ENCODE results near the gene ACER3. TPM values are rescaled to one million over a fixed set of nuclear protein-coding genes. Genes with fewer than 3 reads are reported as not detected.
"Not testable (repeated sequence)": the region's sequence is repeated elsewhere in the genome, so short reads cannot be mapped to it uniquely, and the experiment has no call there.

Gene ACER3
- polyA plus RNA-seq, 6 donors from 2014 or later = 3.3 to 12.0 (median 5.3) TPM

GRCh38 chr11:76841923-76842452, 18.7 kb upstream of the ACER3 start:
- Mint-ChIP-seq H3K9me3 (peaks cover 0 to 4% (median 0%) of the 10 kb centered on the region in 7 donors), H3K4me1 (no peaks in the 10 kb centered on the region), H3K27me3 (peaks cover 29 to 51% (median 29%) of the 10 kb centered on the region in 3 donors), H3K36me3 (no peaks in the 10 kb centered on the region), H3K4me3 (peak overlapping the region in 1 of 8 donors; percentile 61), H3K27ac (no peak overlapping the region)
- ATAC-seq (ENCODE audit: low read depth in 2 of 2) (no peak), DNase-seq (no peak)

- DNase-seq (no peak), ATAC-seq (ENCODE audit: low read depth in 2 of 2) (no peak)
- Mint-ChIP-seq H3K27me3 (peaks cover 31 to 55% (median 33%) of the 10 kb centered on the region in 3 donors), H3K4me1 (no peaks in the 10 kb centered on the region), H3K36me3 (no peaks in the 10 kb centered on the region), H3K9me3 (peaks cover 0 to 4% (median 0%) of the 10 kb centered on the region in 7 donors), H3K27ac (no peak overlapping the region), H3K4me3 (no peak overlapping the region)
Measured at GRCh38 chr11:76843907-76844306, 16.8 kb upstream of the ACER3 start.

- peaks cover 30 to 50% (median 31%) of the 10 kb centered on the region in 3 donors for H3K27me3 Mint-ChIP-seq
- H3K36me3 Mint-ChIP-seq = no peaks in the 10 kb centered on the region
- peaks cover 0 to 4% (median 0%) of the 10 kb centered on the region in 7 donors for H3K9me3 Mint-ChIP-seq
- DNase-seq = no peak
- H3K27ac Mint-ChIP-seq = no peak overlapping the region
- no peaks in the 10 kb centered on the region for H3K4me1 Mint-ChIP-seq
- H3K4me3 Mint-ChIP-seq = no peak overlapping the region
- ATAC-seq (ENCODE audit: low read depth in 2 of 2) = no peak
Measured at GRCh38 chr11:76844511-76844910, 16.2 kb upstream of the ACER3 start.

GRCh38 chr11:76845069-76845468, 15.6 kb upstream of the ACER3 start:
- no peak for DNase-seq
- Mint-ChIP-seq H3K4me1 (no peaks in the 10 kb centered on the region), H3K9me3 (peaks cover 0 to 4% (median 0%) of the 10 kb centered on the region in 7 donors), H3K27ac (no peak overlapping the region), H3K27me3 (peaks cover 30 to 46% (median 31%) of the 10 kb centered on the region in 3 donors), H3K36me3 (no peaks in the 10 kb centered on the region), H3K4me3 (no peak overlapping the region)
- ATAC-seq (ENCODE audit: low read depth in 2 of 2) = no peak

- no peak overlapping the region for H3K27ac Mint-ChIP-seq
- DNase-seq (no peak), ATAC-seq (ENCODE audit: low read depth in 2 of 2) (no peak)
- peaks cover 0 to 4% (median 0%) of the 10 kb centered on the region in 7 donors for H3K9me3 Mint-ChIP-seq
- H3K36me3 Mint-ChIP-seq = no peaks in the 10 kb centered on the region
- H3K4me3 Mint-ChIP-seq = no peak overlapping the region
- H3K27me3 Mint-ChIP-seq = peaks cover 26 to 35% (median 30%) of the 10 kb centered on the region in 3 donors
- no peaks in the 10 kb centered on the region for H3K4me1 Mint-ChIP-seq
Measured at GRCh38 chr11:76846441-76846840, 14.3 kb upstream of the ACER3 start.

GRCh38 chr11:76849376-76849775, 11.3 kb upstream of the ACER3 start:
- DNase-seq = no peak
- H3K36me3 Mint-ChIP-seq = no peaks in the 10 kb centered on the region
- H3K9me3 Mint-ChIP-seq = peaks cover 0 to under 1% (median 0%) of the 10 kb centered on the region in 7 donors
- H3K4me1 Mint-ChIP-seq = no peaks in the 10 kb centered on the region
- ATAC-seq (ENCODE audit: low read depth in 2 of 2) = no peak
- no peak overlapping the region for H3K4me3 Mint-ChIP-seq
- H3K27me3 Mint-ChIP-seq = peaks cover 12 to 16% (median 13%) of the 10 kb centered on the region in 3 donors
- no peak overlapping the region for H3K27ac Mint-ChIP-seq

GRCh38 chr11:76850130-76850529, 10.6 kb upstream of the ACER3 start:
- ATAC-seq (ENCODE audit: low read depth in 2 of 2) (no peak), DNase-seq (no peak)
- Mint-ChIP-seq H3K9me3 (no peaks in the 10 kb centered on the region), H3K4me1 (no peaks in the 10 kb centered on the region), H3K27me3 (peaks cover 12% of the 10 kb centered on the region in 3 donors), H3K36me3 (no peaks in the 10 kb centered on the region), H3K27ac (no peak overlapping the region), H3K4me3 (no peak overlapping the region)

- no peak overlapping the region for H3K4me3 Mint-ChIP-seq
- H3K9me3 Mint-ChIP-seq = no peaks in the 10 kb centered on the region
- H3K27me3 Mint-ChIP-seq = peaks cover 12% of the 10 kb centered on the region in 3 donors
- ATAC-seq (ENCODE audit: low read depth in 2 of 2) = no peak
- no peak for DNase-seq
- H3K4me1 Mint-ChIP-seq = no peaks in the 10 kb centered on the region
- H3K36me3 Mint-ChIP-seq = no peaks in the 10 kb centered on the region
- no peak overlapping the region for H3K27ac Mint-ChIP-seq
Measured at GRCh38 chr11:76850815-76851214, 9.9 kb upstream of the ACER3 start.

- ATAC-seq (ENCODE audit: low read depth in 2 of 2) = no peak
- DNase-seq = no peak
- H3K27me3 Mint-ChIP-seq = no peaks in the 10 kb centered on the region
- H3K27ac Mint-ChIP-seq = no peak overlapping the region
- no peaks in the 10 kb centered on the region for H3K36me3 Mint-ChIP-seq
- no peaks in the 10 kb centered on the region for H3K9me3 Mint-ChIP-seq
- peaks cover 4 to 12% (median 6%) of the 10 kb centered on the region in 3 donors for H3K4me1 Mint-ChIP-seq
- no peak overlapping the region for H3K4me3 Mint-ChIP-seq
Measured at GRCh38 chr11:76854709-76855108, 6.0 kb upstream of the ACER3 start.

- not testable (repeated sequence) for H3K27ac Mint-ChIP-seq; DNase-seq; H3K4me3 Mint-ChIP-seq; H3K27me3 Mint-ChIP-seq; ATAC-seq (ENCODE audit: low read depth in 2 of 2); H3K36me3 Mint-ChIP-seq; H3K9me3 Mint-ChIP-seq
- H3K4me1 Mint-ChIP-seq = peaks cover 4 to 12% (median 6%) of the 10 kb centered on the region in 3 donors
Measured at GRCh38 chr11:76855670-76856069, 5.0 kb upstream of the ACER3 start.

- no peak for DNase-seq
- H3K4me1 Mint-ChIP-seq = peaks cover 4 to 12% (median 8%) of the 10 kb centered on the region in 3 donors
- H3K36me3 Mint-ChIP-seq = no peaks in the 10 kb centered on the region
- H3K9me3 Mint-ChIP-seq = no peaks in the 10 kb centered on the region
- peak overlapping the region in 2 of 6 donors; percentile 0 to 11 for H3K27ac Mint-ChIP-seq
- no peak for ATAC-seq (ENCODE audit: low read depth in 2 of 2)
- H3K4me3 Mint-ChIP-seq = no peak overlapping the region
- no peaks in the 10 kb centered on the region for H3K27me3 Mint-ChIP-seq
Measured at GRCh38 chr11:76856106-76856505, 4.6 kb upstream of the ACER3 start.

GRCh38 chr11:76856571-76856970, 4.1 kb upstream of the ACER3 start:
- no peak for ATAC-seq (ENCODE audit: low read depth in 2 of 2)
- Mint-ChIP-seq H3K4me3 (peak overlapping the region in 1 of 8 donors; percentile 68), H3K27me3 (no peaks in the 10 kb centered on the region), H3K4me1 (peaks cover 8 to 16% (median 13%) of the 10 kb centered on the region in 3 donors), H3K9me3 (no peaks in the 10 kb centered on the region), H3K27ac (peak overlapping the region in 1 of 6 donors; percentile 11), H3K36me3 (no peaks in the 10 kb centered on the region)
- DNase-seq = no peak

- Mint-ChIP-seq H3K36me3 (no peaks in the 10 kb centered on the region), H3K4me3 (peak overlapping the region in 1 of 8 donors; percentile 50), H3K4me1 (peaks cover 17 to 23% (median 17%) of the 10 kb centered on the region in 3 donors), H3K9me3 (no peaks in the 10 kb centered on the region), H3K27me3 (no peaks in the 10 kb centered on the region), H3K27ac (peak overlapping the region in 1 of 6 donors; percentile 65)
- ATAC-seq (ENCODE audit: low read depth in 2 of 2) (no peak), DNase-seq (no peak)
Measured at GRCh38 chr11:76857781-76858410, 2.8 kb upstream of the ACER3 start.

- DNase-seq = no peak
- Mint-ChIP-seq H3K4me1 (peaks cover 25 to 34% (median 29%) of the 10 kb centered on the region in 3 donors), H3K27ac (peak overlapping the region in 4 of 6 donors; percentile 3 to 90 (median 52)), H3K4me3 (peak overlapping the region; percentile 46 to 91 (median 82)), H3K9me3 (no peaks in the 10 kb centered on the region), H3K36me3 (no peaks in the 10 kb centered on the region), H3K27me3 (no peaks in the 10 kb centered on the region)
- no peak for ATAC-seq (ENCODE audit: low read depth in 2 of 2)
Measured at GRCh38 chr11:76859708-76860227, 950 bp upstream of the ACER3 start.

Data from naive B cell (primary cell).